Hematopoietic multipotent progenitor cell treated with erythropoietin and hydrocortisone succinate and interleukin-3 and kit ligand, for 4 days (in vitro differentiated cells): Measurements from ENCODE around the gene BIRC5.
A peak's percentile ranks its signal among the peaks of the same experiment; 100 is the strongest.

Source experiments
- DNase-seq: peaks from one replicate; pipeline ENCODE4 v3.0.0-alpha.2; 2015

BIRC5 gene

DNA sequence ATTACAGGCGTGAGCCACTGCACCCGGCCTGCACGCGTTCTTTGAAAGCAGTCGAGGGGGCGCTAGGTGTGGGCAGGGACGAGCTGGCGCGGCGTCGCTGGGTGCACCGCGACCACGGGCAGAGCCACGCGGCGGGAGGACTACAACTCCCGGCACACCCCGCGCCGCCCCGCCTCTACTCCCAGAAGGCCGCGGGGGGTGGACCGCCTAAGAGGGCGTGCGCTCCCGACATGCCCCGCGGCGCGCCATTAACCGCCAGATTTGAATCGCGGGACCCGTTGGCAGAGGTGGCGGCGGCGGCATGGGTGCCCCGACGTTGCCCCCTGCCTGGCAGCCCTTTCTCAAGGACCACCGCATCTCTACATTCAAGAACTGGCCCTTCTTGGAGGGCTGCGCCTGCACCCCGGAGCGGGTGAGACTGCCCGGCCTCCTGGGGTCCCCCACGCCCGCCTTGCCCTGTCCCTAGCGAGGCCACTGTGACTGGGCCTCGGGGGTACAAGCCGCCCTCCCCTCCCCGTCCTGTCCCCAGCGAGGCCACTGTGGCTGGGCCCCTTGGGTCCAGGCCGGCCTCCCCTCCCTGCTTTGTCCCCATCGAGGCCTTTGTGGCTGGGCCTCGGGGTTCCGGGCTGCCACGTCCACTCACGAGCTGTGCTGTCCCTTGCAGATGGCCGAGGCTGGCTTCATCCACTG, at the start of gene BIRC5:
TSS of gene BIRC5 (plus strand) at position 238 of the 690 bp plus-strand sequence. CDS start at position 302, 64 bp downstream.
- DNase-seq = peak; percentile 97

DNA sequence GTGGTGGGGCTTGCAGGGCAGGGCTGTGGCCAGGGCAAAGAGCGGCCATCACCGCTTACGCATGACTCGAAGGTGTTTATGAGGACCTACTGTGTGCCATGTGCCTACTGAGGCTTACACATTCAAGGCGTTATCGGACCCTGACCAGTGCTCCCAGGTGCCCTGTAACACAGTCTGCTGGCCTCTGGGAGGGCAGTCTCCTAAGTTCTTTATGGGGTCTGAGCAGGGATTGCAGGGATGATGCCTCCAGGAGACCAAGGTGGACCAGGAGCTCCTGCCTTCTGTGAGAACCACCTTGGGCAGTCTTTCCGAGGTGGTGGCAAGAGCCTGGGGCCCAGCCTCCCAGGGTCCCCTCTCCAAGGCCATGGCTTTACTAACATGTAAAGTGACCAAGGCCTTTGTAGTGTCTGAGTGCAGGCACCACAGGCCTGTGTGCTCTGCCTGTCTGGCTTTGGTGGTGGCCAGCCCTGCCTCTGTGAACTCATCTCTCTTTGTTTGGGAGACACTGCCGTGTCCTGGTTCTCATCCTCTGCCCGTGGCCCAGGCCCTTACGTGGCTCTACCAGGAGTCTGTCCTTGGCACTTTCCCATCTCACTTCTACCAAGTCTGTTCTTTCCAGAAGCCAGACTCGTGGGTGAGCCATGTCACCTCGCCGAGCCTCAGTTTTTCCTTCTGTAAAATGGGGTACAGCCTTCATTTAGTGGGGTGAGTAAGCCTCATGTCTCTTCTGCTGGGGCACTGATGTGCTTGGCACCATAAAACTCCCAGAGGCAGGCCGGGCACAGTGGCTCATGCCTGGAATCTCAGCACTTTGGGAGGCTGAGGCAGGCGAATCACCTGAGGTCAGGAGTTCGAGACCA, 49.1 kb upstream of the BIRC5 start:
- no peak for DNase-seq

DNA sequence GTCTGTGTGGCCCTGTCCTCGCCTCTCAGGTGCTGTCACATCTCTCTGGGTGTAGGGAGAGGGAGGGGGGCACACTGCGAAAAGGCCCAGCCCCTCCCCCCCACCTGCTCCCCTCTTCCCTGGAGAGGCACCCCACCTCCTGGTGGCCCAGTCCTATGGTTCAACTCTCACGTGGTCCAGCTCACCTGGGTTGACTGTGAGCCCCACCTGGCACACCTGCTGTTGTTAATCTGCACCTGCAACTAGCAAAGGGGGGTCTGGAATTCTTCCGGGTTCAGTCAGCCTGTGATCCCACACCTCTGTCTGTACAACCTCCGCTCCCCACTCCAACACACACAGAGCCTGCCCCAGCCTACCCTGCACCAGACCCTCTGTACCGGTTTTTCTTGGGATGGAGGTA, 47.6 kb upstream of the BIRC5 start:
- DNase-seq = no peak

DNA sequence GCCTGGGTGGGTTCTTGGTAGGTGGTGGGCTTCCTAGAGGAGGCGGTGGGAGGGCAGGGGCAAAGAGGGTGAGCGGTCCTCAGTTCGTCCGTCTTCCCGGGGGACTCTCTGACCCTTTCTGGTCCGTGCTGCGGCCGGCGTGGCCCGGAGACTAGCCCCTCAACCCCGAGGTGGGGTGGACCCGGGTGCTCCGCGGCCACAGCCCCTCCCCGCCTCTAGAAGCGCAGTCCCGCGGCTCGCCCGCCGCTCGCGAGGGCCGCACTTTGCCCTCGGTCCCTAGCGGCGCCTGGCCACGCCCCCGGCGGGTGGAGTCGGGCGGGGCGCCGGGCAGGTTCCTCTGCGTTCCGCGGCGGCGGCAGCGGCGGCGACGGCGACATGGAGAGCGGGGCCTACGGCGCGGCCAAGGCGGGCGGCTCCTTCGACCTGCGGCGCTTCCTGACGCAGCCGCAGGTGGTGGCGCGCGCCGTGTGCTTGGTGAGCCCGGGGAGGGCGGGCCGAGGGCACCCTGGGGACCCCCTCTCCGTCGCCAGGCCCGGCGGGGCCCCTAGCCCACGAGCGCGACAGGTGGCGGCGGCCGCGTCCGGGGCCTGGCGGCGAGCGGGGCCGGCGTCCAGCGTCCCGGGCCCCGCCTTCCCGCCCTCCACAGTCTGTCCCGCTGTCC, 45.7 kb upstream of the BIRC5 start, which contains the start of gene SYNGR2:
TSS of gene SYNGR2 (plus strand) at position 340 of the 661 bp plus-strand sequence. CDS start at position 376, 36 bp downstream.
- peak; percentile 95 for DNase-seq

DNA sequence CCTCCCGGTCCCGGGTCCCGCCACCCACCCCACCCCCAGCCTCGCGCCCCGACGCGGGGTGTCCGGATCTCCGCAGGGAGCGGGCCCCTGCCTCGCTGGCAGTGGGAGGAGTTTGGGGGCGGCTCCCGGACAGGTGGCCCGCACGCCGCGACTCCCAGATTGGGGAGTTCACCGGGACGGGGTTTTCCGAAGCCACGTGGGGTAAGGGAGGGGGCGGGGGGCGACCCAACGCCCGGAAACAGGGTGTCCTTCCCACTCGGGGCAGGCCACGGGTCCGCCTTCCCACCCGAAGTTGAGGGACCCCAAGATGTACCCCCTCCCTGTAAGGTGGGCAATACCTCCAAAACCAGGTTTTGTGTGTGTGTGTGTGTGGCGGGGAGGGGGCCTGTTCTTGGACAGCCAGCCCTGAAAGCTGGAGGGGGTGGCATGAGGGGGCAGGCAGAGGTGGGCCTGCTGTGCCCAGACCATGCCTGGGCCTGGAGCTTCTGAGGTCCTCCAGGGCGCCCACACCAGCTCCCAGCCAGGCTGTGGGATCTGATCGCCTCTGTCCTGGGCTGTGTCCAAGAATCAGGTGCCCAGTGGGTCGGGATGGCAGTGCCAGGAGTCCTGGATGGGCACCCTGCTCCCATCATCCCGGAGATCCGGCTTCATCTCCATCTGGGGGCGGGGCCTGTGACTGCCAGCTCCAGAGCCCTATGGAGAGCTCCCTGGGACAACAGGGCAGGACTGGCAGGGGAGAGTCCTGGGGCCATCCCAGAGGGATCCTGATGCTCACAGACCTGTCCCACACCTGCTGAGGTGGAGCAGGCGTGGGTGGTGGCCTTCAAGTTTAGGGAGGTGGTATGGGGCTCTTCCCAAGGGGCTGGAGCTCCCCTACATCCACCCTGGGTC, 44.9 kb upstream of the BIRC5 start:
- no peak for DNase-seq

DNA sequence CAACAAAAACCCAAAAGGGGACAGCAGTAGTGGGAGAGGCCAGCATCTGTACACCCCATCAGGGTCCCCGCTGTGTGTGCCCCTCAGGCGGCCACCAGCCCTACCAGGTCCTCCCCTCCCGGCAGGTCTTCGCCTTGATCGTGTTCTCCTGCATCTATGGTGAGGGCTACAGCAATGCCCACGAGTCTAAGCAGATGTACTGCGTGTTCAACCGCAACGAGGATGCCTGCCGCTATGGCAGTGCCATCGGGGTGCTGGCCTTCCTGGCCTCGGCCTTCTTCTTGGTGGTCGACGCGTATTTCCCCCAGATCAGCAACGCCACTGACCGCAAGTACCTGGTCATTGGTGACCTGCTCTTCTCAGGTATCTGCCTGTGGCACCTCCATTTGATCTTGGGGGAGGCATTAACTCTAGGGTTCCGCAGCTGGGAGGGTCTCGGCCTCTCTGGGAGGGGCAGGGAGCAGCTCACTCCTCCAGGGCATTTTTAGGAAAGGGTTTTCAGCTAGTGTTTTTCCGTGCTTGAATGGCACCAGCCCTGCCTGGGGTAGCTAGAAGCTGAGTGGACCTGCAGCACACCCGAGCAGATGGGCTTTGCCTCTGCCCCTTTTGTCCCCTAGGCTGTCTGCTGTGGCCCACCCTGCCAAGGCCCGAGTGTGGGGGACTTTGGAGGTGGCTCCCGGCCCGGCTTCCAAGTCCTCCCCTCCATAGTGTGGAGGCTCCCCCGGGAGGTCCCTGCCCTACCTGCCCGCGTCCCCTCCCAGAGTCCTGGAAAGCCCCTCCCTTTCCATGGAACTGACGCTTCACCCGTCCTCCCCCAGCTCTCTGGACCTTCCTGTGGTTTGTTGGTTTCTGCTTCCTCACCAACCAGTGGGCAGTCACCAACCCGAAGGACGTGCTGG, 43.1 kb upstream of the BIRC5 start:
- no peak for DNase-seq

DNA sequence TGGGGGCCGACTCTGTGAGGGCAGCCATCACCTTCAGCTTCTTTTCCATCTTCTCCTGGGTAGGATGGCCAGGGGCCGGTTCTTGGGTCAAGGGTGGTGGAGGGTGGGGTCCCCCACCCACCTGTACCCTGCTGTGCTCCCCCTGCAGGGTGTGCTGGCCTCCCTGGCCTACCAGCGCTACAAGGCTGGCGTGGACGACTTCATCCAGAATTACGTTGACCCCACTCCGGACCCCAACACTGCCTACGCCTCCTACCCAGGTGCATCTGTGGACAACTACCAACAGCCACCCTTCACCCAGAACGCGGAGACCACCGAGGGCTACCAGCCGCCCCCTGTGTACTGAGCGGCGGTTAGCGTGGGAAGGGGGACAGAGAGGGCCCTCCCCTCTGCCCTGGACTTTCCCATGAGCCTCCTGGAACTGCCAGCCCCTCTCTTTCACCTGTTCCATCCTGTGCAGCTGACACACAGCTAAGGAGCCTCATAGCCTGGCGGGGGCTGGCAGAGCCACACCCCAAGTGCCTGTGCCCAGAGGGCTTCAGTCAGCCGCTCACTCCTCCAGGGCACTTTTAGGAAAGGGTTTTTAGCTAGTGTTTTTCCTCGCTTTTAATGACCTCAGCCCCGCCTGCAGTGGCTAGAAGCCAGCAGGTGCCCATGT, 42.3 kb upstream of the BIRC5 start:
- peak; percentile 54 for DNase-seq

DNA sequence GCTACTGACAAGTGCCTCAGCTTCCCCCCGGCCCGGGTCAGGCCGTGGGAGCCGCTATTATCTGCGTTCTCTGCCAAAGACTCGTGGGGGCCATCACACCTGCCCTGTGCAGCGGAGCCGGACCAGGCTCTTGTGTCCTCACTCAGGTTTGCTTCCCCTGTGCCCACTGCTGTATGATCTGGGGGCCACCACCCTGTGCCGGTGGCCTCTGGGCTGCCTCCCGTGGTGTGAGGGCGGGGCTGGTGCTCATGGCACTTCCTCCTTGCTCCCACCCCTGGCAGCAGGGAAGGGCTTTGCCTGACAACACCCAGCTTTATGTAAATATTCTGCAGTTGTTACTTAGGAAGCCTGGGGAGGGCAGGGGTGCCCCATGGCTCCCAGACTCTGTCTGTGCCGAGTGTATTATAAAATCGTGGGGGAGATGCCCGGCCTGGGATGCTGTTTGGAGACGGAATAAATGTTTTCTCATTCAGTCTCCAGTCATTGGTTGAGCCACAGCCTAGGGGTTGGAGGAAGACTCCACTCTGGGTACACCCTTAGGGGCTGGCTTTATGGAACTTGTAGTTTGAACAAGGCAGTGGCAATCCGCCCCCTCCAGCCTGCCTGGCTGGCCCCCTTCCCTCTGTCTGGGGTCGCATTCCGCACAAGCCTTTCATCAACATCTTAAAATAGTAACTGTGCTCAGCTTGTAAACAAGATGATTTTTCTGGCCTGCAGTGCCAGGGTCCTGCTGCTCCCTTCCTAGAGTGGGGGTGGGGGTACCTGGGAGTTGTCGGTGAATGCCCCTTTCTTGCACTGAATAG, 41.6 kb upstream of the BIRC5 start:
- DNase-seq = peak; percentile 79

DNA sequence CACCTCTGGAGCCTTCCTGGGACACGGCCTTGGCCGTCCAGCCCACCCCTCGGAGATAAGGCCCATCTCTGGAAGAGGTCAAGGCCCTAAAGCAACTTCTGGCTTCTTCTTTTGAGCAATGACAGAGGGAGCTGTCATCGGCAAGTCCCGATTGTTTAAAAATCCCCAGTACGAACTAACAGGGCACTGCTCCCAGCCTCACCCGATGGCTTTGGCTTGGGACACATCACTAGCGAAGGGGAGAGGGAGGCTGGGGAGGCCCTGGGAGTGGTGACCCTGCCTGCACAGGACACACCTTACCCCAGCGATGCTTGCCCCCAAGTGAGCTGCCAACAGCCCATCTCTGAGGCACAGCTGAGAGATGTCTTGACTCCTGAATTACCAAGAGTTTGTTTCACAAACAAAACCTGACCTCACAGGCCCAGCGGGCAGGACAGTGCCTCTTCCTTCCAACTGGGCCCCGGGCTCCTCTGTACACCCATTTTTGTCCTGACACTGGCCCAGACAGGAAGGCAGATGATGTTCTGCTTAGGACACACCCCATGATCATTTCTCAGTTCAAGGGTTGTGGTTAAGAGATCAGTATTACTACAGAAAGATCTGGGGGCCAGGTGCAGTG, 40.8 kb upstream of the BIRC5 start:
- no peak for DNase-seq

DNA sequence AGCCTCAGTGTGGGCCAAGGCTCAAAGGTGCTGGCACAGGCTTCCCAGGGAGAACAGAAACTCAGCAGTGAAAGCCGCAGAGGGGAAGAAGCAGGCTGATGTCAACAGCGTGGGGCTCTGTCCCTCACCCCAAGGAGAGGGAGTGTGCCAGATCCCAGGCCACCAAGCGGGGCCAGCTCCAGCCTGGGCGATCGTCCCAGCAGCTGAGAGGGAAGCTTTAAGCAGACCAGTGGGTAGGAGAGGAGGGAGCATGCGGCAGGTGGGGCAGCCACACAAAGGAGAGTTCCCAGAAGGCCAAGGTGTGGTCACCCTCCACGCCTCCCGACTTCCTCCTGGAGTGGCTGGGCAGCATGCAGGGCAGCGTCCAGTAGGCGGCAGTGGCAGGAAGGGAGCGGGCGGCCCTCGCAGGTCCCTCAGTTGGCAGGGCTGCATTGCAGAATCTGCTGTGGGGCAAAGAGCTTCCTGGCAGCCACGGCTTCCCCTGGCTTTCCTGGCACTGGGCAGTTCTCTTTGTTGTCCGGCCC, 39.6 kb upstream of the BIRC5 start:
- DNase-seq = no peak

DNA sequence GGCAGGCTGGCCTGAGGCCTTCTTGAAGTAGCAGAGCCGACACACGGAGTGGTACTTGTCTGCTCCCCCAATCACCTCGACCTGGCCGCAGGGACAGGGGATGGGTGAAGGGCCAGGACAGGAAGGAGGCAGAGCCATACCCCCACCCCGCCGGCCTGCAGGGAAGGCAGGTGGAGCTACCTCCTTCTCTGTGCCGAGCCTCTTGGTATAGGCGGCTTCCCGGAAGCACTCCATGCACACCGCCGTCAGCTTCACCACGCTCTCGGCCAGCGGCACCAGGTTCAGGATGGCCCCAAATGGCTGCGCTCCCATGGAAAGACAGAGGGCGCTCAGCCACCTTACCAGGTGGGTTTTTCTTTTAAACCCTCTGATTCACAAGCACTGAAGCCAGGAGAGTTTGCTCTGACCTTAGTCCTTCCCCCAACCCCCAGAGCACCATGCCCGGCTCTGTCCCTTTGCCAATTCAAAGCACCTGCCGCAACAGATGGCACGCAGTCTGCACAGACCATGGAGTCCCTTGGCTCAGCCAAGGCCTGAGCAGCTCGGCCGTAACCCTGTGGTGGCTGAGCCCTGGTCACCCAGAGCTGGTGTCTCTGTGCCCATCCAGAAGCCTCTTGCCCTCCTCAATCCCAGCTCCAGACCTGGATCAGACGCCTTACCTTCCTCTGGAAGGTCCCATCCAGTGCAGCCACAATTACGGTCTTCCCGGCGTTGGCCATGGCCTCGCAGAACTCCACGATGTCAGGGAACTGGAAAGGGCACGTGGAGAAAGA, 39.0 kb upstream of the BIRC5 start:
- no peak for DNase-seq

DNA sequence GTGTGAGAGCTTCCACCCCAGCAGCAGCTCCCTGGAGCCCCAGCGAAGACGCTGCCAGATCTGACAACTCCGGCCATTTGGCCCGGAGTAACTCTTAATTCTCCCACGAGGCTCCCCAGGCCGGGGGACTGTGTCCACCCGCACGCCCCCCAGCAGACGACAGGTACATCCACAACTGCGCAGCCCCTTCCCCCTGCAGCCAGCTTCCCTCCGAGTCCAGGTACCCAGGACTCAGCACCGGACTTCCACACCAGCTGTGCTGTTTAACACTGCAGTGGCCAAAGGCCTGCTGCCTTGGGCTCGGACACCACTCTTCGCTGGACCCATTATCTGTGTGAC, 38.4 kb upstream of the BIRC5 start:
- DNase-seq = no peak

DNA sequence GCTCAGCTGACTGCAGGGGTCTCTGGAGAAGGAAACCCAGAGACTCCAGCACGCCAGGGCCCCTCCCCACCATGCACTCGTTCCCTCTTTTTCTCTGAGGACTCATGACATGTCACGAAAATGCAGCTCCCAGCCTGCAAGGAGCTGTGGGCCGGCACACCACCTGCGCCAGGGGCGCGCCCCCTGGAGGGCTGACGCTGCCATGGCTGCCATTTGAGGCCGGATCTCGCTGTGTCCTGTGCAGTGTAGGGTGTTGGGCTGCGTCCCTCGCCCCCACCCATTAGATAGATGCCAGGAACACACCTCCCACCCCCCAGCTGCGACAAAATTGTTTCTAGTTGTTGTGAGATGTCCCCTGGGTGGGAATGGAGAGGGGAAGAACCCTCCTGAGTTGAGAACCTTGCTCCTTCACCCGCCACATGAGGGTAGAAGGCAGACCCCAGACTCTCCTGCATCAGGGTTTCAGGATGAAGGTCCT, 37.5 kb upstream of the BIRC5 start:
- peak; percentile 87 for DNase-seq

DNA sequence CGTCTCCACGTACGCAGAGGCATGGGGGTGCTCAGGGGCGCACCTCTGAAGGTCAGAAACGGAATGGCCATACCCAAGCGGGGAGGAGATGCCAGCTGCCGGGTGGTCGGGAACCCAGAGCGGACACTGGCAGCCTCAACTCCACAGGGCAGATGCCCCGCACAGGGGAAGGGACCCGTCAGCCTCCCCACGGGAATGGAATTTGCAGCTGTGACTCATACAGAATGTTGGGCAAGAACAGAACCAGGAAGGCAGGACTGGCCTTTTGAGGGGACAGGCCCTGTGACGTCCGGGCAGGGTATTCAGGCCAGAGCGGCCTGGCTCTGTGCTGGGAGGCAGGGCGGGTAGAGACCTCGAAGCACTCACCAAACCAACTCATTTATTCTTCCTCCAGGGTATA, 34.7 kb upstream of the BIRC5 start:
- DNase-seq = no peak

DNA sequence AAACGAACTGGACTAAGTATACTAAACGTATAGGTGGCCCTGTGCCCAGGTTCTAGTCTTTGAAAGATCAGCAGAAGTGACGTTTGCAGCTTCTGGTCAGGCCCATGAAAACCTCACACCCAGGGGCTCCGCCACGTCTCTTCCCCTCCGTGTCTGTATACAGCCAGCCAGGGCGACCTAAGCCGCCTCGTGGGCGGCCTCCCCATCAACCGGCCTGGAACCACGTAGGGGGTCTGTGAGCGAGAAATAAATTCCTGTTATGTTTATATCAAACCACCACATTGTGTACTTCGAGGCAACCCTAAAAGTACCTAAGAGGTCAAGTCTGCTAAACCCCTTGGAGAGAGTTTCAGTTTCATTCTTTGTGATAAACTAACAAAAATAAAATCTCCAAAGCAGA, 34.0 kb upstream of the BIRC5 start:
- DNase-seq = no peak

DNA sequence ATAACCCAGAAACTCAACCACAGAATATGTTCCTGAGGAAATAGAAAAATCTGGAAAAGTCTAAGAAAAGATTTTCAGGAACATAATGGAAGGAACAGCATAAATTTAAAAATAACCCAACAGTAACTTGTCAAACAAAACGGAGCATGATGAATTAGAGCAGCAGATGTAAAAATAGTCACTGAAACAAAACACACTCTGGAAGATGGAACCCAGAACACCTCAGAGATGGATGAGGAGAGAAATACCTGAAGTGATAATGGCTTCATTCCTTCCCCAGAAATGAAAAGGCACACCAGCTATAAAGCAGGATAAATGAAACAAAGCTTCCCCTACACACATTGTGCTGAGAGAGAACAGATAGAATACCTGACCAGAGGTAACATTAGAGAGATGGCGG, 33.5 kb upstream of the BIRC5 start:
- no peak for DNase-seq

DNA sequence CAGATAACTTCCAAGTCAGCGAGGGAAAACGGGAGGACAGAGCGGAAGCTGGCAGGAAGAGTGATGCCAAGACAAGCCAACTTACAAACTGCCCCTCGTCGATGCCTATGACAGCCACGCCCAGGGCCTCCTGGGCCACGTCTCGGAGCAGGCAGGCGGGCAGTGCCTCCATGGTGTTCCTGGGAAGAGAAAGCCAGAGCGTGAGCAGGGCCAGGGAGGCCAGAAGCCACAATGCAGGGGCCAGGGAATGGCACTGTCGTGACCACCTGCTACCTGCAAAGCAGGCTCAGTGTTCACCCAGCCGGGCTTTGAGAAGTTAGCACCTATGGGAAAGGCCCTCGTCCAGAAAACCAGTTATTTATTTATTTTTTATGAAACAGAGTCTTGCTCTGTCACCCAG, 31.5 kb upstream of the BIRC5 start:
- DNase-seq = no peak

DNA sequence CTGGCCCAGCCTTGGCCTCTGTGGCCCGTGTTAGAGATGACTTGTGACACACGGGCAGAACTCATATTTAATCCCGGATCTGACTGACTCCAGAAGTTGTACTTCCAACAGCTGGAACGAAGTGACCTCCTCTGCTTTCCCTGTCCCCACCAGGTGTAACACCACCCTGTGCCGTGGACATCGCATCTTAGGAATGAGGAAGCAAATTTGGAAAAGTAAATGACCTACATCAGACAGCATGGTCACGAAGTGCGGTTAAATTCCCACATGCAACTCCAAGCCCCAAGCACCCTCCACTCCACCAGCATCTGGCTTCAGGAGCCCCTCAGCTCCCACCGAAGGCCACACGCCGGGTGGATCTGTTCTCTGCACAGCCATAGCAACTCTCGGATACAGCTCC, 30.1 kb upstream of the BIRC5 start:
- DNase-seq = no peak

DNA sequence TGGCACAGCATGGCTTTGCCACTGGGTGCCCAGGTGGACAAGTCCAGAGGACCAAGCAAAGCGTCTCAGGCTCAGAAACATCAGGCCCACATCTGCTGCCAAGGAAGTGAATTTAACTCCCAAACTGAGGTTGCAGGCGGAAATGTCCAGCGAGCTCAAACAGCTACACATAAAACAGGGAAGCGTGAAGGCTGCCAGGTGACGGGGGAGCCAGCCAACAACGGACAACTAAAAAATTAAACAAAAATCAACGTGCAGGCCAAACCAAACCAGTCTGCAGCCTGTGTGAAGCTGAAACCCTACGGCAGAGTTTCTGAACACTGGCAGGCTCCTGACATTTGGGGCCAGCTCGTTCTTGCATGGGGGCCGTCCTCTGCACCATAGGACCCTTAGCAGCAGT, 29.7 kb upstream of the BIRC5 start:
- no peak for DNase-seq
